Esophagus squamous epithelium (tissue), 5 donors: Measurements from ENCODE around the gene RGL1. TPM values are rescaled to one million over a fixed set of nuclear protein-coding genes. Genes with fewer than 3 reads are reported as not detected.

Experiments used
- DNase-seq: peaks from one replicate; lab custom pipeline; 2025; lab: John Stamatoyannopoulos, UW
- H3K27ac ChIP-seq, 4 donors: fragments of 200-600 bp; sonication (generic); one replicate each; pipeline ENCODE4 v1.5.1; 2016 to 2019; ENCODE audit warnings: mild to moderate bottlenecking in 1 of 4
- H3K27me3 ChIP-seq, 4 donors: fragments of 200-600 bp; sonication (generic); 1 replicate in 3 of 4; 2 replicates in 1 of 4; pipeline versions ENCODE4 v1.5.1 to v1.6.0; 2017 to 2021; ENCODE audit warnings: antibody characterized with exemption in 1 of 4
- H3K36me3 ChIP-seq, 3 donors: fragments of 200-600 bp; sonication (generic); one replicate each; pipeline ENCODE4 v1.5.1; 2016 to 2019
- H3K4me1 ChIP-seq, 3 donors: fragments of 200-600 bp; sonication (generic); one replicate each; pipeline ENCODE4 v1.5.1; 2017 to 2019
- H3K4me3 ChIP-seq, 4 donors: fragments of 200-600 bp; sonication (generic); 1 replicate in 3 of 4; 2 replicates in 1 of 4; pipeline ENCODE4 v1.5.1; 2016 to 2019; ENCODE audit warnings: mild to moderate bottlenecking in 2 of 4, moderate library complexity in 1 of 4
- H3K9me3 ChIP-seq, 3 donors: fragments of 200-600 bp; sonication (generic); one replicate each; pipeline ENCODE4 v1.5.1; 2016 to 2019
- POLR2A ChIP-seq, 4 donors: fragments of 450-650 bp; IDR thresholded peaks; one replicate each; pipeline ENCODE4 v1.6.1; 2017; ENCODE audit warnings: antibody characterized with exemption in 4 of 4, mild to moderate bottlenecking in 4 of 4, moderate library complexity in 3 of 4
- WGBS, 2 donors: methylation state at CpG; one replicate each; pipeline ENCODE4 v1.1.5; 2018; 5-methylcytosine and 5-hydroxymethylcytosine counted together
- intact Hi-C: fragments of 100-400 bp; cut with DNase I; formaldehyde crosslinking; loops from one replicate; pipeline ENCODE4 v1.15.0; 2022
- total RNA-seq, 4 donors: library from RNA; depleted of rRNA; stranded (reverse); fragments of >200 nt; gene quantifications; one replicate each; pipeline ENCODE4 v1.1.0, GENCODE V29; 2016
- TF ChIP-seq, protein P1 (sequence below), 6 experiments: fragments of 450-650 bp in 4 of 6; fragments of 200-600 bp in 2 of 6; sonication (generic) in 2 of 6; IDR thresholded peaks; one replicate each; pipeline ENCODE4 v1.5.1; 2016 to 2019; ENCODE audit warnings: antibody characterized with exemption in 6 of 6, mild to moderate bottlenecking in 4 of 6, moderate library complexity in 4 of 6
- donor health status: DM: yes; HTN: yes; CAD: no.

The RGL1 gene
- total RNA-seq, 4 donors from 2014 or later, result 2.3 to 16.0 (median 5.7) TPM

DNA sequence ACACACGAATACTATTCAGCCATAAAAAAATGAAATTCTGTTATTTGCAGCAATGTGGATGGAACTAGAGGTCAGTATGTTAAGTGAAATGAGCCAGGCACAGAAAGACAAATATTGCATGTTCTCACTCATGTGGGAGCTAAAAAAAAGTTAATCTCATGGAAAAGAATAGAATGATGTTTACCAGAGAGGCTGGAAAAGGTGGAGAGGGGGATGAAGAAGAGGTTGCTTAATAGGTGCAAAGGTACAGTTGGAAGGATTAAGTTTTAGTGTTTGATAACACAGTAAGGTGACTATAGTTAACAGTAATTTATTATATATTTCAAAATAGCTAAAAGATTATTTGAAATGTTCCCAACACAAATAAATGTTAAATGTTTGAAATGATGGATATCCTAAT lies 10.8 kb upstream of the RGL1 start:
- no peaks in the 10 kb centered on the region for H3K36me3 ChIP-seq
- H3K4me1 ChIP-seq, result no peaks in the 10 kb centered on the region
- H3K4me3 ChIP-seq, result no peak overlapping the region
- no peaks in the 10 kb centered on the region for H3K9me3 ChIP-seq
- H3K27ac ChIP-seq, result no peak overlapping the region
- TF ChIP-seq, protein P1, sequence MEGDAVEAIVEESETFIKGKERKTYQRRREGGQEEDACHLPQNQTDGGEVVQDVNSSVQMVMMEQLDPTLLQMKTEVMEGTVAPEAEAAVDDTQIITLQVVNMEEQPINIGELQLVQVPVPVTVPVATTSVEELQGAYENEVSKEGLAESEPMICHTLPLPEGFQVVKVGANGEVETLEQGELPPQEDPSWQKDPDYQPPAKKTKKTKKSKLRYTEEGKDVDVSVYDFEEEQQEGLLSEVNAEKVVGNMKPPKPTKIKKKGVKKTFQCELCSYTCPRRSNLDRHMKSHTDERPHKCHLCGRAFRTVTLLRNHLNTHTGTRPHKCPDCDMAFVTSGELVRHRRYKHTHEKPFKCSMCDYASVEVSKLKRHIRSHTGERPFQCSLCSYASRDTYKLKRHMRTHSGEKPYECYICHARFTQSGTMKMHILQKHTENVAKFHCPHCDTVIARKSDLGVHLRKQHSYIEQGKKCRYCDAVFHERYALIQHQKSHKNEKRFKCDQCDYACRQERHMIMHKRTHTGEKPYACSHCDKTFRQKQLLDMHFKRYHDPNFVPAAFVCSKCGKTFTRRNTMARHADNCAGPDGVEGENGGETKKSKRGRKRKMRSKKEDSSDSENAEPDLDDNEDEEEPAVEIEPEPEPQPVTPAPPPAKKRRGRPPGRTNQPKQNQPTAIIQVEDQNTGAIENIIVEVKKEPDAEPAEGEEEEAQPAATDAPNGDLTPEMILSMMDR (IDR thresholded peaks at IDR 0.05), result no peak
- no peak for TF ChIP-seq POLR2A (IDR thresholded peaks at IDR 0.05)
- 58 to 78% methylated on average over 1 of the region's 1 CpG for WGBS, 2 donors
- intact Hi-C loops, result no loop called here
- no peak for DNase-seq
- no peaks in the 10 kb centered on the region for H3K27me3 ChIP-seq

DNA sequence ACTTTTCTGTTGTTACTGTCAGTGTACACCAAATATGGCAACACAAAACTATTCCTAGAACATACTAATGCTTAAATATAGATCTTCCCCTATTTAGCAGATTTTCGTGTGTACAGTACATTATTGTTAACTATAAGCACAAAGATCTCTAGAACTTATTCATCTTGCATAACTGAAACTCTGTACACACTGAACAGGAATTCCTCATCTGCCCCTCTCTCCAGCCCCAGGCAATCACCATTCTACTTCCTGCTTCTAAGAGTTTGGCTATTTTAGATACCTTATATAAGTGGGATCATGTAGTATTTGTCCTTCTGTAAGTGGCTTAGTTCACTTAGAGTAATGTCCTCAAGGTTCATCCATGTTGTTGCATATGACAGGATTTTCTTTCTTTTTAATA lies 4.5 kb upstream of the RGL1 start:
- intact Hi-C loops, result no loop called here
- peaks cover 4 to 11% (median 4%) of the 10 kb centered on the region in 3 donors for H3K4me1 ChIP-seq
- 68 to 74% methylated on average over 1 of the region's 1 CpG for WGBS, 2 donors
- H3K27me3 ChIP-seq, result no peaks in the 10 kb centered on the region
- H3K4me3 ChIP-seq, result no peak overlapping the region
- DNase-seq, result no peak
- peaks cover 0 to 9% (median 0%) of the 10 kb centered on the region in 3 donors for H3K9me3 ChIP-seq
- no peak for TF ChIP-seq POLR2A (IDR thresholded peaks at IDR 0.05)
- no peaks in the 10 kb centered on the region for H3K36me3 ChIP-seq
- no peak overlapping the region for H3K27ac ChIP-seq

DNA sequence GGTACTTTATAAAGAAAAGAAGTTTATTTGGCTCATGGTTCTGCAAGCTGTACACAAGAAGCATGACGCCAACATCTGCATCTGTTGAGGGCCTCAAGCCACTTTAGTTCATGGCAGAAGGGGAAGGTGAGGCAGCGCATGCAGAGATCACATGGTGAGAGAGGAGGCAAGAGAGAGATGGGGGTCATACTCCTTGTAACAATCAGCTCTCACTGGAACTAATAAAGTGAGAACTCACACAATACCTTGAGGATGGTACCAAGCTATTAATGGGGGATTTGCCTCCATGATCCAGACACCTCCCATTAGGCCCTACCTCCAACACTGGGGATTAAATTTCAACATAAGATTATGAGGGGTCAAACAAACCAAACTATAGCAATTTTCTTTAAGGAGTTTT lies 3.3 kb upstream of the RGL1 start:
- WGBS, 2 donors, result 79 to 100% methylated on average over 2 of the region's 2 CpGs

DNA sequence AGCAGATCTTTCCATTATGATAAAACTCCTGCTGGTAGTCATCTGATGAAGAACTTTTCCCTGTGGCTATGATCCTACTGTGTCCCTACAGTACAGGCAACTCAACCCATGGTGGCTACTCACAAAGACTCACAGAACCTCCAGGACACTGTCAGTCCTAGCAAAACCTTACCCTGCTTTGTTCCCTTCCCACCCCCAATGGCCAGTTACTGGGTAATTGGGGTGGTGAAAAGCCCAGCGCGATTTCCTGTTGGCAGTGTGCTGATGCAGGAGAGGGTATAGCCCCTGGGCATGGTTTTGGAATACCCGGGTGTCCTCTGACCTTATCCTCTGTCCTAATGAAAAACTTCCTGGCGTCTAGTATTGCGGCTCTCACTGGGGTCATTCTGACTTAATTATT lies 533 bp upstream of the RGL1 start:
- TF ChIP-seq, protein P1 (IDR thresholded peaks at IDR 0.05), result no peak
- no peak for TF ChIP-seq POLR2A (IDR thresholded peaks at IDR 0.05)
- no peaks in the 10 kb centered on the region for H3K36me3 ChIP-seq
- no peak for DNase-seq
- H3K4me1 ChIP-seq, result peaks cover 4 to 39% (median 25%) of the 10 kb centered on the region in 3 donors
- H3K4me3 ChIP-seq, result peak overlapping the region; percentile 53 to 82 (median 66)
- WGBS, 2 donors, result 21 to 28% methylated on average over 5 of the region's 5 CpGs
- peaks cover 0 to 9% (median 0%) of the 10 kb centered on the region in 3 donors for H3K9me3 ChIP-seq
- H3K27ac ChIP-seq, result peak overlapping the region; percentile 79 to 91 (median 87)
- no peaks in the 10 kb centered on the region for H3K27me3 ChIP-seq
- intact Hi-C loops, result no loop called here

More for the DNA sequence above, 3.3 kb upstream of the RGL1 start:
- peaks cover 4 to 23% (median 11%) of the 10 kb centered on the region in 3 donors for H3K4me1 ChIP-seq
- TF ChIP-seq, protein P1 (IDR thresholded peaks at IDR 0.05), result no peak
- no peak for TF ChIP-seq POLR2A (IDR thresholded peaks at IDR 0.05)
- no peak overlapping the region for H3K4me3 ChIP-seq
- no peak overlapping the region for H3K27ac ChIP-seq
- no peaks in the 10 kb centered on the region for H3K36me3 ChIP-seq
- intact Hi-C loops, result no loop called here
- DNase-seq, result no peak
- peaks cover 0 to 9% (median 0%) of the 10 kb centered on the region in 3 donors for H3K9me3 ChIP-seq
- H3K27me3 ChIP-seq, result no peaks in the 10 kb centered on the region

DNA sequence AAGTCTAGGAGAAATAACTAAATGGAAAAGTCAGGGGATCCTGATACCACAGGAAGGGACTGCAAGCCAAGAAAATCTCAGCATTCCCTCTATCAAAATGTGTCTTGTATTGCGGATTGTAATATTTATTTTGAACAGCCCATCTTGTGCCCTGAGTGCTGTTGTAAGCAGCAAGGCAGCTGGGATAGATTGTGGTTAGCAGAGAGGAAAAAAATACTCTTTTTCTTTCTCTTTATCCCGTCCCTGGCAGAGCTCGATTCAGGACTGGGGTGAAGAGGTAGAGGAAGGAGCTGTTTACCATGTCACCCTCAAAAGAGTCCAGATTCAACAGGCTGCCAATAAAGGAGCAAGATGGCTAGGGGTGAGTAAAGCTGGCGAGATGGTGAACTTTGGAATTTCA lies 1.2 kb downstream of the RGL1 start:
- H3K4me3 ChIP-seq, result peak overlapping the region in 3 of 4 donors; percentile 62 to 82 (median 71)
- no peak for TF ChIP-seq POLR2A (IDR thresholded peaks at IDR 0.05)
- TF ChIP-seq, protein P1 (IDR thresholded peaks at IDR 0.05), result no peak
- H3K27me3 ChIP-seq, result no peaks in the 10 kb centered on the region
- H3K36me3 ChIP-seq, result no peaks in the 10 kb centered on the region
- WGBS, 2 donors, result 30 to 32% methylated on average over 4 of the region's 4 CpGs
- peaks cover 4 to 55% (median 25%) of the 10 kb centered on the region in 3 donors for H3K4me1 ChIP-seq
- intact Hi-C loops, result no loop called here
- H3K27ac ChIP-seq, result peak overlapping the region in 3 of 4 donors; percentile 74 to 91 (median 85)
- DNase-seq, result no peak
- H3K9me3 ChIP-seq, result peaks cover 0 to 9% (median 0%) of the 10 kb centered on the region in 3 donors
